BLaER1 treated with 17β-estradiol and CSF1 and Interleukin-3, amounts not matched to agents 10 nM and 100 nM (cell line): Measurements from ENCODE around the gene WT1.
A peak's percentile ranks its signal among the peaks of the same experiment; 100 is the strongest.

Experiments used
- H3K27ac ChIP-seq, 11 experiments: shearing (Covaris generic); formaldehyde crosslinking; 2 replicates each; pipeline ENCODE4 v1.8.1; 2022
- H3K27me3 ChIP-seq, 11 experiments: shearing (Covaris generic); formaldehyde crosslinking; 2 replicates each; pipeline ENCODE4 v1.8.1; 2022
- H3K36me3 ChIP-seq, 11 experiments: shearing (Covaris generic); formaldehyde crosslinking; 2 replicates each; pipeline ENCODE4 v1.8.1; 2022
- H3K4me1 ChIP-seq, 10 experiments: shearing (Covaris generic); formaldehyde crosslinking; 2 replicates each; pipeline ENCODE4 v1.8.1; 2022
- H3K4me2 ChIP-seq, 11 experiments: shearing (Covaris generic); formaldehyde crosslinking; 2 replicates each; pipeline ENCODE4 v1.8.1; 2022
- H3K4me3 ChIP-seq, 10 experiments: shearing (Covaris generic); formaldehyde crosslinking; 2 replicates each; pipeline ENCODE4 v1.8.1; 2022
- H3K9ac ChIP-seq, 11 experiments: shearing (Covaris generic); formaldehyde crosslinking; 2 replicates each; pipeline ENCODE4 v1.8.1; 2022
- H3K9me3 ChIP-seq, 11 experiments: shearing (Covaris generic); formaldehyde crosslinking; replicated peaks in 1 of 11; 2 replicates each; pipeline ENCODE4 v1.8.1; 2022
- H4K20me1 ChIP-seq, 11 experiments: shearing (Covaris generic); formaldehyde crosslinking; 2 replicates each; pipeline ENCODE4 v1.8.1; 2022
- Cebpa-rat ChIP-seq, 11 experiments: shearing (Covaris generic); IDR thresholded peaks; 2 replicates each; pipeline ENCODE4 v1.8.1; 2022

WT1 gene

GRCh38 chr11:32435942-32436750, 807 bp upstream of the WT1 start:
- TF ChIP-seq Cebpa-rat (IDR thresholded peaks at IDR 0.05): no peak

GRCh38 chr11:32435152-32435480, 223 bp downstream of the WT1 start:
- H3K27me3 ChIP-seq: peaks cover 99 to 100% (median 100%) of the 10 kb centered on the region in 11 experiments
- no peak for TF ChIP-seq Cebpa-rat (IDR thresholded peaks at IDR 0.05)
- no peaks in the 10 kb centered on the region for H3K36me3 ChIP-seq
- peak overlapping the region in 9 of 10 experiments; percentile 34 to 60 (median 42); a peak in 16 of 20 replicates for H3K4me3 ChIP-seq
- peak overlapping the region; percentile 45 to 93 (median 72) for H3K4me2 ChIP-seq
- H3K4me1 ChIP-seq: peaks cover 35 to 58% (median 47%) of the 10 kb centered on the region in 10 experiments
- no peak overlapping the region for H3K27ac ChIP-seq
- H3K9me3 ChIP-seq: peaks cover 40 to 67% (median 58%) of the 10 kb centered on the region in 11 experiments
- H4K20me1 ChIP-seq: peaks cover 0 to 86% (median 53%) of the 10 kb centered on the region in 11 experiments; a peak in 18 of 22 replicates
- H3K9ac ChIP-seq: no peak overlapping the region

More at GRCh38 chr11:32435942-32436750, 807 bp upstream of the WT1 start:
- Histone ChIP-seq H3K9ac (no peak overlapping the region), H3K27ac (no peak overlapping the region), H3K9me3 (peaks cover 32 to 58% (median 50%) of the 10 kb centered on the region in 11 experiments), H3K4me3 (peak overlapping the region in 9 of 10 experiments; percentile 11 to 60 (median 45); a peak in 17 of 20 replicates), H3K4me2 (peak overlapping the region; percentile 43 to 93 (median 74)), H3K27me3 (peaks cover 99 to 100% (median 100%) of the 10 kb centered on the region in 11 experiments), H3K4me1 (peaks cover 35 to 58% (median 47%) of the 10 kb centered on the region in 10 experiments), H3K36me3 (no peaks in the 10 kb centered on the region), H4K20me1 (peaks cover 0 to 81% (median 50%) of the 10 kb centered on the region in 11 experiments; a peak in 18 of 22 replicates)

DNA sequence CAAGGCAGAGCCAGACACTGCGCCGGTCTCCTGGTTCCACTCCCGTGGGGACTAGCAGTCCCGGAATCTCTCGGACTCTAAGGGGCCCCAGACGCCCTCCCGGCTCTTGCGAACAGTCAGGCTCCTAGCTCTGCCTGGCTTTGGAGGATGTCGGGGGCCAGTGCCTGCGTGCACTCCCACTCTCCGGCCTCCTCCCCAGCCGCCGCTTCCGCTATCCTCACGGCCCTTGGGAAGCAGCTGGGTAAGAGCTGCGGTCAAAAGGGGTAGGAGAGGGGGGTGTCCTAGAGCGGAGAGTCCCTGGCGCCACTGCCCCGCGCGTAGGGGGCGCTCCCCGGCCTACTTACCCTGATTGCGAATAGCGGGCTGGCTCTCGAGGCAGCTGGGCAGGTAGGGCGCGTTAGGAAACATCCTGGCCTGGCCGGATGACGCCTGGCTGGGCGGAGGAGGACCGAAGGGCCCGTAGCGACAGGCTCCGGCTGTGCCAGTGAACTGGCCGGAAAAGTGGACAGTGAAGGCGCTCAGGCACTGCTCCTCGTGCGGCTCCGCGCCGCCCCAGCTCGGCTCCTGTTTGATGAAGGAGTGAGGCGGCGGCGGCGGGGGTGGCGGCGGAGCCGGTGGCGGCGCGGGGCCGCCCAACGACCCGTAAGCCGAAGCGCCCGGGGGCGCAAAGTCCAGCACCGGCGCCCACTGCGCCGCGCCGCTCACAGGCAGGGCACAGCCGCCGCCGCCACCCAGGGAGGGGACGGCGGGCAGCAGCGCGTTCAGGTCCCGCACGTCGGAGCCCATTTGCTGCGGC, 785 bp downstream of the WT1 start:
- H3K9ac ChIP-seq: no peak overlapping the region
- H3K27ac ChIP-seq: no peak overlapping the region
- H3K4me2 ChIP-seq: peak overlapping the region; percentile 45 to 87 (median 71)
- peaks cover 0 to 80% (median 53%) of the 10 kb centered on the region in 11 experiments; a peak in 18 of 22 replicates for H4K20me1 ChIP-seq
- no peaks in the 10 kb centered on the region for H3K36me3 ChIP-seq
- peaks cover 35 to 58% (median 47%) of the 10 kb centered on the region in 10 experiments for H3K4me1 ChIP-seq
- no peak for TF ChIP-seq Cebpa-rat (IDR thresholded peaks at IDR 0.05)
- peaks cover 40 to 67% (median 58%) of the 10 kb centered on the region in 11 experiments for H3K9me3 ChIP-seq
- H3K27me3 ChIP-seq: peaks cover 99 to 100% (median 100%) of the 10 kb centered on the region in 11 experiments
- peak overlapping the region in 9 of 10 experiments; percentile 35 to 56 (median 42); a peak in 15 of 20 replicates for H3K4me3 ChIP-seq

DNA sequence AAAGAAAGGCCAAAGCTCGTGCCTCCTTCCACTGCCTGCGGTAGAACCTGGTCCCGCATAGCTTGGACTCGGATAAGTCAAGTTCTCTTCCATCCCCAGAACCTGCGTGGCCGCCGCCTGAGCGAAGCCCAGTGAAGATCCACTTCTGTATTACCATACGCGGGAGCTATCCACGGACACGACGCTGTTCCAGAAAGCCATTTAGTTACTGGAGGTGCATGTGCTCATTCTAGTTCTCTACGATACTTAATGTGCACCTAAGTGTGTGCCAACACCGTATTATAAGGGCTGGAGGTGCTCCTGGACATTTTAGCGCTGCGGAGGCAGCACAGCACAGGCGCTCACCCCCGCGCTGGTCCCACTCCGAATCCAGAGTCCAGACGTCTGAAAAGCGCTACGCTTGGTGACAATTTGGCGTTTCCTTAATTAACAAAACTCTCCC, 1.4 kb downstream of the WT1 start:
- peak overlapping the region in 7 of 10 experiments; percentile 35 to 56 (median 45); a peak in 10 of 20 replicates for H3K4me3 ChIP-seq
- no peak overlapping the region for H3K27ac ChIP-seq
- peak overlapping the region in 9 of 11 experiments; percentile 50 to 87 (median 71); a peak in 14 of 22 replicates for H3K4me2 ChIP-seq
- H3K9me3 ChIP-seq: peaks cover 40 to 68% (median 60%) of the 10 kb centered on the region in 11 experiments
- peaks cover 0 to 78% (median 46%) of the 10 kb centered on the region in 11 experiments; a peak in 18 of 22 replicates for H4K20me1 ChIP-seq
- H3K36me3 ChIP-seq: no peaks in the 10 kb centered on the region
- peaks cover 99 to 100% (median 100%) of the 10 kb centered on the region in 11 experiments for H3K27me3 ChIP-seq
- H3K4me1 ChIP-seq: peaks cover 35 to 56% (median 43%) of the 10 kb centered on the region in 10 experiments
- no peak for TF ChIP-seq Cebpa-rat (IDR thresholded peaks at IDR 0.05)
- H3K9ac ChIP-seq: no peak overlapping the region

- Histone ChIP-seq H3K9ac (no peak overlapping the region), H3K36me3 (no peaks in the 10 kb centered on the region), H3K4me1 (peaks cover 31 to 50% (median 40%) of the 10 kb centered on the region in 10 experiments), H4K20me1 (peaks cover 0 to 78% (median 42%) of the 10 kb centered on the region in 11 experiments; a peak in 18 of 22 replicates), H3K4me2 (peak overlapping the region in 1 of 11 experiments; percentile 16; a peak in 4 of 22 replicates), H3K9me3 (peaks cover 40 to 68% (median 58%) of the 10 kb centered on the region in 11 experiments), H3K27ac (no peak overlapping the region), H3K27me3 (peaks cover 99 to 100% (median 100%) of the 10 kb centered on the region in 11 experiments), H3K4me3 (peak overlapping the region in 7 of 10 experiments; percentile 4 to 47 (median 34); a peak in 7 of 20 replicates)
- no peak for TF ChIP-seq Cebpa-rat (IDR thresholded peaks at IDR 0.05)
Observed at GRCh38 chr11:32433101-32433913, 2.0 kb downstream of the WT1 start.

- peaks cover 24 to 50% (median 35%) of the 10 kb centered on the region in 10 experiments for H3K4me1 ChIP-seq
- H3K9ac ChIP-seq: no peak overlapping the region
- H3K27ac ChIP-seq: no peak overlapping the region
- no peak for TF ChIP-seq Cebpa-rat (IDR thresholded peaks at IDR 0.05)
- H3K27me3 ChIP-seq: peaks cover 99 to 100% (median 100%) of the 10 kb centered on the region in 11 experiments
- peak overlapping the region in 3 of 10 experiments; percentile 4 to 38 (median 24); a peak in 2 of 20 replicates for H3K4me3 ChIP-seq
- H3K36me3 ChIP-seq: no peaks in the 10 kb centered on the region
- H4K20me1 ChIP-seq: peaks cover 0 to 78% (median 35%) of the 10 kb centered on the region in 11 experiments; a peak in 18 of 22 replicates
- peaks cover 46 to 68% (median 58%) of the 10 kb centered on the region in 11 experiments for H3K9me3 ChIP-seq
- peak overlapping the region in 1 of 11 experiments; percentile 16; a peak in 1 of 22 replicates for H3K4me2 ChIP-seq
Observed at GRCh38 chr11:32432565-32432964, 2.8 kb downstream of the WT1 start.

GRCh38 chr11:32430568-32431381, 4.6 kb downstream of the WT1 start:
- H3K36me3 ChIP-seq: no peaks in the 10 kb centered on the region
- peaks cover 99 to 100% (median 100%) of the 10 kb centered on the region in 11 experiments for H3K27me3 ChIP-seq
- peaks cover 59 to 83% (median 69%) of the 10 kb centered on the region in 11 experiments for H3K9me3 ChIP-seq
- TF ChIP-seq Cebpa-rat (IDR thresholded peaks at IDR 0.05): no peak
- H3K4me2 ChIP-seq: no peak overlapping the region; a peak in 1 of 22 replicates
- no peak overlapping the region; a peak in 1 of 20 replicates for H3K4me3 ChIP-seq
- peaks cover 21 to 48% (median 36%) of the 10 kb centered on the region in 10 experiments for H3K4me1 ChIP-seq
- peaks cover 0 to 71% (median 18%) of the 10 kb centered on the region in 11 experiments; a peak in 16 of 22 replicates for H4K20me1 ChIP-seq
- no peak overlapping the region for H3K27ac ChIP-seq
- no peak overlapping the region for H3K9ac ChIP-seq
